Peyer's patch (tissue), 4 donors: ENCODE results near the gene PDPK1.

ENCODE experiments used
- POLR2A ChIP-seq, 2 donors: fragments of 450-650 bp; IDR thresholded peaks; one replicate each; pipeline ENCODE4 v1.5.1; 2017; ENCODE audit warnings: antibody characterized with exemption in 2 of 2, mild to moderate bottlenecking in 2 of 2, moderate library complexity in 2 of 2
- TF ChIP-seq, protein P1 (sequence below), 6 experiments: fragments of 450-650 bp in 4 of 6; fragments of 200-600 bp in 2 of 6; sonication (generic) in 1 of 6; IDR thresholded peaks; one replicate each; pipeline ENCODE4 v1.5.1; 2017 to 2019; ENCODE audit warnings: antibody characterized with exemption in 6 of 6, mild to moderate bottlenecking in 3 of 6, moderate library complexity in 1 of 6

DNA sequence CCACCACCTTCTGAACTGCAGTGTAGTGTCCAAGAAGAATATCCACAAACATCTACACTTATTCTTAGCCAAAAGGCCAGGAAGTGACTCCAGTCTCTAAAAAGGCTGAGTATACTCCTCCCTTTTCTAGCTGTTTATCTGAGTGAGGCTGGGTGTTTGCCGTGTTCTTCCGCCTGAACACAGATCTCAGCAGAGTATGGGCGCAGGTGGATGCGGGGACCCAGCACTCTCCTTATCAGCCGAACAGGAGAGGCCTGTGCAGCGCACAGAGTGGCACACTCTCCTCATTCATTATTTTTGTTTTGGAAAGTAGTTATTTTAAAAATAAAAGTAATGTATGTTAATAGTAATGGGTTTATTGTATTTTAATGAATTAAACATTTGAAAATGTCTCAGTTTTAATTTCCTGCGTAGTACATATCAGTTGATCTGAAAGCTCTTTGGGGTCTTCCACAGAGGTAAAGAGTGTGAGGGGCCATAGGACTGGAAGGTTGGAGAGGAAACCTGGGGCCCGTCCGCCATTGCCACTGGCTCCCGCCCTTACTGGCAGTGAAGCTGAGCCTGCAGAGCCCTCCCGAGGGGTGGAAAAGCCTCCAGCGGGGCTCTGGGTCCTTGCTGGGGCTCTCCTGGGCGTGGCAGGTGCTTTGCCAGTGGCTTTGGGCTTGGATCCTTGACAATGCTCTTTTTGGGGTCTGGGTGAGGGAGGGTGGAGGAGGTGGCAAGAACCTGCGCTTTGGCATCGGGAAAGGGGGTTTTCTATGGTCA, 53.8 kb downstream of the PDPK1 start:
- TF ChIP-seq, protein P1, sequence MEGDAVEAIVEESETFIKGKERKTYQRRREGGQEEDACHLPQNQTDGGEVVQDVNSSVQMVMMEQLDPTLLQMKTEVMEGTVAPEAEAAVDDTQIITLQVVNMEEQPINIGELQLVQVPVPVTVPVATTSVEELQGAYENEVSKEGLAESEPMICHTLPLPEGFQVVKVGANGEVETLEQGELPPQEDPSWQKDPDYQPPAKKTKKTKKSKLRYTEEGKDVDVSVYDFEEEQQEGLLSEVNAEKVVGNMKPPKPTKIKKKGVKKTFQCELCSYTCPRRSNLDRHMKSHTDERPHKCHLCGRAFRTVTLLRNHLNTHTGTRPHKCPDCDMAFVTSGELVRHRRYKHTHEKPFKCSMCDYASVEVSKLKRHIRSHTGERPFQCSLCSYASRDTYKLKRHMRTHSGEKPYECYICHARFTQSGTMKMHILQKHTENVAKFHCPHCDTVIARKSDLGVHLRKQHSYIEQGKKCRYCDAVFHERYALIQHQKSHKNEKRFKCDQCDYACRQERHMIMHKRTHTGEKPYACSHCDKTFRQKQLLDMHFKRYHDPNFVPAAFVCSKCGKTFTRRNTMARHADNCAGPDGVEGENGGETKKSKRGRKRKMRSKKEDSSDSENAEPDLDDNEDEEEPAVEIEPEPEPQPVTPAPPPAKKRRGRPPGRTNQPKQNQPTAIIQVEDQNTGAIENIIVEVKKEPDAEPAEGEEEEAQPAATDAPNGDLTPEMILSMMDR (IDR thresholded peaks at IDR 0.05) = no peak
- TF ChIP-seq POLR2A (IDR thresholded peaks at IDR 0.05) = no peak
